HCT116 (cell line): ENCODE results near the gene NACC2. TPM values are rescaled to one million over a fixed set of nuclear protein-coding genes. Genes with fewer than 3 reads are reported as not detected.

Experiments
- ATAC-seq: fragments of 200-7000 bp; cut with Tn5 transposase; 2 replicates; pipeline ENCODE4 v1.9.1; 2020; ENCODE audit warnings: mild to moderate bottlenecking, moderate library complexity
- BruUV-seq: library from RNA; stranded (reverse); fragments of 400-500 nt; replicated peaks from 2 replicates; lab custom pipeline; 2021; lab: Mats Ljungman, UMichigan
- CTCF ChIA-PET: fragments of 300-600 bp; sonication (Branson Sonifier 250); formaldehyde crosslinking; loops from one replicate; lab custom pipeline; 2021; ENCODE audit warnings: antibody characterized with exemption; lab: Charles Lee
- POLR2A ChIA-PET: fragments of 300-600, 350-600 bp; sonication (Branson Sonifier 250); formaldehyde crosslinking; loops from one replicate; lab custom pipeline; 2021; ENCODE audit warnings: antibody characterized with exemption; lab: Charles Lee
- RAD21 ChIA-PET, 2 experiments: fragments of 300-600 bp; sonication (Branson Sonifier 250); formaldehyde crosslinking; loops; one replicate each; lab custom pipeline; 2023; ENCODE audit warnings: low total read pairs in 2 of 2; ENCODE audit not compliant: uncharacterized antibody in 2 of 2, unreplicated experiment in 2 of 2, low non-redundant PET in 1 of 2; lab: Charles Lee
- DNase-seq: peaks from one replicate; pipeline ENCODE4 v3.0.0-alpha.2; 2010; ENCODE audit warnings: low read depth, low spot score
- H2AFZ ChIP-seq: fragments of 200-600 bp; shearing (Covaris generic), sonication (generic); 2 replicates; pipeline ENCODE4 v1.6.1; 2017; ENCODE audit warnings: low read depth, mixed run types, mixed read lengths, antibody characterized with exemption, low read length; ENCODE audit not compliant: poor library complexity, severe bottlenecking
- H3K27ac ChIP-seq: 2 replicates; pipeline ENCODE4 v1.5.1; 2012; ENCODE audit warnings: low read depth, low read length
- H3K27me3 ChIP-seq: fragments of 200-600 bp; sonication (generic); 2 replicates; pipeline ENCODE4 v1.6.1; 2016; ENCODE audit warnings: mixed run types, low read length, mixed read lengths; ENCODE audit not compliant: insufficient read depth
- H3K36me3 ChIP-seq, 2 experiments: fragments of 200-500 bp in 1 of 2; fragments of 200-600 bp in 1 of 2; sonication (Bioruptor generic) in 1 of 2; sonication (generic) in 1 of 2; 2 replicates each; pipeline versions ENCODE4 v1.5.1 to v1.6.1; 2014 to 2016; ENCODE audit warnings: low read length in 2 of 2, inconsistent platforms in 1 of 2, mixed read lengths in 1 of 2, mixed run types in 1 of 2; ENCODE audit not compliant: insufficient read depth in 2 of 2, control insufficient read depth in 1 of 2
- H3K4me1 ChIP-seq, 2 experiments: fragments of 200-600 bp in 1 of 2; sonication (generic) in 1 of 2; 2 replicates each; pipeline versions ENCODE4 v1.5.1 to v1.6.1; 2012 to 2017; ENCODE audit warnings: low read length in 2 of 2, inconsistent platforms in 1 of 2, mild to moderate bottlenecking in 1 of 2, mixed read lengths in 1 of 2, mixed run types in 1 of 2, moderate library complexity in 1 of 2; ENCODE audit not compliant: insufficient read depth in 2 of 2, control insufficient read depth in 1 of 2
- H3K4me2 ChIP-seq: fragments of 200-600 bp; sonication (generic); 2 replicates; pipeline ENCODE4 v1.6.1; 2017; ENCODE audit warnings: mixed run types, low read length, mixed read lengths
- H3K4me3 ChIP-seq, 2 experiments: fragments of 200-600 bp in 1 of 2; sonication (generic) in 1 of 2; replicated peaks in 1 of 2; 2 replicates each; pipeline ENCODE4 v1.5.1; 2011 to 2016; ENCODE audit warnings: low read length in 2 of 2, control low read depth in 1 of 2, low read depth in 1 of 2, mild to moderate bottlenecking in 1 of 2, mixed read lengths in 1 of 2, mixed run types in 1 of 2
- H3K79me2 ChIP-seq: fragments of 200-600 bp; sonication (generic); 2 replicates; pipeline ENCODE4 v1.6.1; 2017; ENCODE audit warnings: mild to moderate bottlenecking, mixed run types, low read length, moderate library complexity, mixed read lengths; ENCODE audit not compliant: insufficient read depth
- H3K9ac ChIP-seq: fragments of 200-600 bp; sonication (generic); 2 replicates; pipeline ENCODE4 v1.6.1; 2016; ENCODE audit warnings: low read length, mixed read lengths
- H3K9me2 ChIP-seq: fragments of 200-600 bp; sonication (generic), shearing (Covaris generic); 2 replicates; pipeline ENCODE4 v1.6.1; 2017; ENCODE audit warnings: mixed run types, mild to moderate bottlenecking, moderate library complexity; ENCODE audit not compliant: insufficient read depth
- H3K9me3 ChIP-seq, 2 experiments: fragments of 200-500 bp in 1 of 2; fragments of 200-600 bp in 1 of 2; sonication (Bioruptor generic) in 1 of 2; sonication (generic) in 1 of 2; 2 replicates each; pipeline ENCODE4 v1.6.1; 2014 to 2017; ENCODE audit warnings: low read length in 2 of 2, mixed read lengths in 2 of 2, inconsistent platforms in 1 of 2, low read depth in 1 of 2, mild to moderate bottlenecking in 1 of 2, mixed run types in 1 of 2, moderate library complexity in 1 of 2; ENCODE audit not compliant: control insufficient read depth in 1 of 2, insufficient read depth in 1 of 2
- H4K20me1 ChIP-seq: fragments of 200-600 bp; sonication (generic), shearing (Covaris generic); 2 replicates; pipeline ENCODE4 v1.6.1; 2017; ENCODE audit warnings: mixed run types, mild to moderate bottlenecking, moderate library complexity; ENCODE audit not compliant: insufficient read depth
- EGR1 ChIP-seq: IDR thresholded peaks from 2 replicates; pipeline ENCODE4 v1.6.1; 2012; ENCODE audit warnings: low read depth
- EZH2 ChIP-seq: fragments of 200-600 bp; sonication (generic); IDR thresholded peaks from 2 replicates; pipeline ENCODE4 v1.6.1; 2017; ENCODE audit warnings: antibody characterized with exemption, mixed run types
- EZH2phosphoT487 ChIP-seq: fragments of 200-600 bp; IDR thresholded peaks from 2 replicates; pipeline ENCODE4 v1.6.1; 2018; ENCODE audit warnings: antibody characterized with exemption, borderline replicate concordance
- RAD21 ChIP-seq: IDR thresholded peaks from 2 replicates; pipeline ENCODE4 v1.6.1; 2012; ENCODE audit warnings: low read depth, mild to moderate bottlenecking
- intact Hi-C: fragments of 100-400 bp; cut with micrococcal nuclease; formaldehyde crosslinking; loops from 2 replicates; pipeline ENCODE4 v1.10.0; 2022
- total RNA-seq: library from RNA; stranded (reverse); gene quantifications from one replicate; pipeline ENCODE4 v1.2.1, GENCODE V29; 2021; ENCODE audit not compliant: unreplicated experiment
- TF ChIP-seq, protein P1 (sequence below): IDR thresholded peaks from 2 replicates; pipeline ENCODE4 v1.6.1; 2012; ENCODE audit warnings: low read depth
- TF ChIP-seq, protein P2 (sequence below): IDR thresholded peaks from 2 replicates; pipeline ENCODE4 v1.6.1; 2011; ENCODE audit warnings: mild to moderate bottlenecking, low read length, moderate library complexity; ENCODE audit not compliant: insufficient replicate concordance; ENCODE audit errors: extremely low read depth

The NACC2 gene
- total RNA-seq, 1 experiment from 2014 or later, result 27.8 TPM

DNA sequence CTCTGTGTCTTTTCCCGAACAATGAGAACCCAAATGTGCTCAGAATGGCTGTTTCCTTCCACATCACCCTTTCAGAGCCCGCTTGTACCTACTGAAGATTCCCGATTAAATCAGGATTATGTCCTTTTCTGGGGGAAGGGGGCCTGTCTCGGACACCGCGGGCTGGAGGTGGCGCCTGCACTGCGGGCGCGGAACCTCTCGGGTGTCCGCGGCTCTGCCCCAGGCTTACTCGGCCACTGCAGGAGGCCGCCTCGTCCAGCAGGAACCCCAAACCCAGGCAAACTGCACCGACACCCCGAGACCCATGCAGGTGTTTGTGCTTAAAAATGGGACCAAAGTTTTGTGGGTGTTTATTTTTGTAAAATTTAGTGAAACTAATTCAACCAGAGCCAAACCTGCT lies 32.2 kb upstream of the NACC2 start:
- BruUV-seq, result no TSS peak
- no peak overlapping the region for H3K27ac ChIP-seq
- ATAC-seq, result no peak
- H3K79me2 ChIP-seq, result no peaks in the 10 kb centered on the region
- H3K9me2 ChIP-seq, result no peaks in the 10 kb centered on the region
- intact Hi-C loops, result no loop called here
- no peaks in the 10 kb centered on the region for H4K20me1 ChIP-seq
- H3K9me3 ChIP-seq, result no peaks in the 10 kb centered on the region
- RAD21 ChIA-PET, result no interaction called here
- CTCF ChIA-PET, result no interaction called here
- POLR2A ChIA-PET, result no interaction called here
- H3K4me3 ChIP-seq, result no peak overlapping the region
- no peaks in the 10 kb centered on the region for H3K27me3 ChIP-seq
- no peak for DNase-seq
- H3K4me1 ChIP-seq, result peaks cover 0 to 23% of the 10 kb centered on the region in 2 experiments; a peak in 2 of 4 replicates
- no peak overlapping the region for H2AFZ ChIP-seq
- H3K4me2 ChIP-seq, result no peak overlapping the region
- H3K9ac ChIP-seq, result no peak overlapping the region
- no peaks in the 10 kb centered on the region for H3K36me3 ChIP-seq
- TF ChIP-seq EZH2 (no peak), EZH2phosphoT487 (no peak), EGR1 (no peak)
- TF ChIP-seq, all 23 proteins: peak for 0

DNA sequence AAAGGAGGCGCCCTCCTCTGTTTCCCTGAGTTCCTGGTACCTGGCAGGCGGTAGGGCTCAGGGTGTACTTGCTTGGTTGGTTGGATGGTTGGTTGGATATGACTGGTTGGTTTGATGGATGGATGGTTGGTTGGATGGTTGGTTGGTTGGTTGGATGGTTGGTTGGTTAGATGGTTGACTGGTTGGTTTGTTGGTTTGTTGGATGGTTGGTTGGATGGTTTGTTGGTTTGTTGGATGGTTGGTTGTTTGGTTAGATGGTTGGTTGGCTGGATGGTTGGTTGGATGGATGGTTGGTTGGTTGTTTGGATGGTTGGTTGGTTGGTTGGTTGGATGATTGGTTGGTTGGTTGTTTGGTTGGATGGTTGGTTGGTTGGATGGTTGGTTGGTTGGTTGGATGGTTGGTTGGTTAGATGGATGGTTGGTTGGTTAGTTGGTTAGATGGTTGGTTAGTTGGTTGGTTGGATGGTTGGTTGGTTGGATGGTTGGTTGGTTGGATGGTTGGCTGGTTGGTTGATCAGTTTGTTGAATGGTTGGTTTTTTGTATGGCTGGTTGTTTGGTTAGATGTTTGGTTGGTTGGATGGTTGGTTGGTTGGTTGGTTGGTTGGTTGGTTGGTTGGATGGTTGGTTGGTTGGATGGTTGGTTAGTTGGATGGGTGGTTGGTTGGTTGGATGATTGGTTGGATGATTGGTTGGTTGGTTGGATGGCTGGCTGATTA lies 30.0 kb upstream of the NACC2 start:
- intact Hi-C loops, result loop anchor here (5.0 kb wide), 1 partner anchor 523 kb away; no protein-coding TSS in a partner anchor
- ATAC-seq (no peak), DNase-seq (no peak)
- ChIA-PET POLR2A (no interaction called here), CTCF (interaction anchor here (5.9 kb wide), 1 partner anchor 156 kb away, joined by 40 read pairs; no protein-coding TSS in a partner anchor), RAD21 (interaction anchor here in 1 of 2 experiments (1.3 kb wide), 1 partner anchor 158 kb away, joined by 3 read pairs; no protein-coding TSS in a partner anchor)
- no peaks in the 10 kb centered on the region for H3K27me3 ChIP-seq
- peaks cover 7 to 16% of the 10 kb centered on the region in 2 experiments for H3K4me1 ChIP-seq
- H2AFZ ChIP-seq, result no peak overlapping the region
- no peak overlapping the region for H3K4me3 ChIP-seq
- H3K4me2 ChIP-seq, result no peak overlapping the region
- no peaks in the 10 kb centered on the region for H3K36me3 ChIP-seq
- H3K9ac ChIP-seq, result no peak overlapping the region
- no peaks in the 10 kb centered on the region for H4K20me1 ChIP-seq
- no peaks in the 10 kb centered on the region for H3K9me2 ChIP-seq
- no peak overlapping the region for H3K27ac ChIP-seq
- no peaks in the 10 kb centered on the region; the same call in 1 of the 2 replicates for H3K79me2 ChIP-seq
- BruUV-seq, result no TSS peak
- H3K9me3 ChIP-seq, result no peaks in the 10 kb centered on the region
- no peak for TF ChIP-seq EZH2
- TF ChIP-seq, protein P1, sequence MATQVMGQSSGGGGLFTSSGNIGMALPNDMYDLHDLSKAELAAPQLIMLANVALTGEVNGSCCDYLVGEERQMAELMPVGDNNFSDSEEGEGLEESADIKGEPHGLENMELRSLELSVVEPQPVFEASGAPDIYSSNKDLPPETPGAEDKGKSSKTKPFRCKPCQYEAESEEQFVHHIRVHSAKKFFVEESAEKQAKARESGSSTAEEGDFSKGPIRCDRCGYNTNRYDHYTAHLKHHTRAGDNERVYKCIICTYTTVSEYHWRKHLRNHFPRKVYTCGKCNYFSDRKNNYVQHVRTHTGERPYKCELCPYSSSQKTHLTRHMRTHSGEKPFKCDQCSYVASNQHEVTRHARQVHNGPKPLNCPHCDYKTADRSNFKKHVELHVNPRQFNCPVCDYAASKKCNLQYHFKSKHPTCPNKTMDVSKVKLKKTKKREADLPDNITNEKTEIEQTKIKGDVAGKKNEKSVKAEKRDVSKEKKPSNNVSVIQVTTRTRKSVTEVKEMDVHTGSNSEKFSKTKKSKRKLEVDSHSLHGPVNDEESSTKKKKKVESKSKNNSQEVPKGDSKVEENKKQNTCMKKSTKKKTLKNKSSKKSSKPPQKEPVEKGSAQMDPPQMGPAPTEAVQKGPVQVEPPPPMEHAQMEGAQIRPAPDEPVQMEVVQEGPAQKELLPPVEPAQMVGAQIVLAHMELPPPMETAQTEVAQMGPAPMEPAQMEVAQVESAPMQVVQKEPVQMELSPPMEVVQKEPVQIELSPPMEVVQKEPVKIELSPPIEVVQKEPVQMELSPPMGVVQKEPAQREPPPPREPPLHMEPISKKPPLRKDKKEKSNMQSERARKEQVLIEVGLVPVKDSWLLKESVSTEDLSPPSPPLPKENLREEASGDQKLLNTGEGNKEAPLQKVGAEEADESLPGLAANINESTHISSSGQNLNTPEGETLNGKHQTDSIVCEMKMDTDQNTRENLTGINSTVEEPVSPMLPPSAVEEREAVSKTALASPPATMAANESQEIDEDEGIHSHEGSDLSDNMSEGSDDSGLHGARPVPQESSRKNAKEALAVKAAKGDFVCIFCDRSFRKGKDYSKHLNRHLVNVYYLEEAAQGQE, result no peak
- TF ChIP-seq, protein P2, sequence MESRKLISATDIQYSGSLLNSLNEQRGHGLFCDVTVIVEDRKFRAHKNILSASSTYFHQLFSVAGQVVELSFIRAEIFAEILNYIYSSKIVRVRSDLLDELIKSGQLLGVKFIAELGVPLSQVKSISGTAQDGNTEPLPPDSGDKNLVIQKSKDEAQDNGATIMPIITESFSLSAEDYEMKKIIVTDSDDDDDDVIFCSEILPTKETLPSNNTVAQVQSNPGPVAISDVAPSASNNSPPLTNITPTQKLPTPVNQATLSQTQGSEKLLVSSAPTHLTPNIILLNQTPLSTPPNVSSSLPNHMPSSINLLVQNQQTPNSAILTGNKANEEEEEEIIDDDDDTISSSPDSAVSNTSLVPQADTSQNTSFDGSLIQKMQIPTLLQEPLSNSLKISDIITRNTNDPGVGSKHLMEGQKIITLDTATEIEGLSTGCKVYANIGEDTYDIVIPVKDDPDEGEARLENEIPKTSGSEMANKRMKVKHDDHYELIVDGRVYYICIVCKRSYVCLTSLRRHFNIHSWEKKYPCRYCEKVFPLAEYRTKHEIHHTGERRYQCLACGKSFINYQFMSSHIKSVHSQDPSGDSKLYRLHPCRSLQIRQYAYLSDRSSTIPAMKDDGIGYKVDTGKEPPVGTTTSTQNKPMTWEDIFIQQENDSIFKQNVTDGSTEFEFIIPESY, result no peak
- TF ChIP-seq RAD21, result no peak
